ENCODE measurements around the gene UFC1. TPM values are rescaled to one million over a fixed set of nuclear protein-coding genes. Genes with fewer than 3 reads are reported as not detected.
A peak's percentile ranks its signal among the peaks of the same experiment; 100 is the strongest.
"Not testable (repeated sequence)": the region's sequence is repeated elsewhere in the genome, so short reads cannot be mapped to it uniquely, and the experiment has no call there.

Gene UFC1
- total RNA-seq: 10 to 100 TPM; 64.2 to 70.3 TPM
- polyA plus RNA-seq: 100 to 1,000 TPM; 143 to 184 TPM
- long read RNA-seq, donor 1, transcript UFC1-201 (6 exons, 1,114 nt): major isoform, 35 of 37 reads
- long read RNA-seq, donor 1, partial matches to known transcripts: 1 of 37 reads
- long read RNA-seq, donor 1, other reads (novel, unspliced or antisense): 1 of 37 reads
- long read RNA-seq, donor 2, transcript UFC1-201 (6 exons, 1,114 nt): major isoform, 19 of 23 reads
- long read RNA-seq, donor 2, partial matches to known transcripts: 1 of 23 reads
- long read RNA-seq, donor 2, other reads (novel, unspliced or antisense): 2 of 23 reads

- WGBS, 2 donors: 0 to 1% methylated on average over 33 of the region's 33 CpGs
- intact Hi-C loops (cut with DNase I): loop anchor here in 1 of 2 donors (2.0 kb wide), 1 partner anchor 21 kb away; the partner anchor contains the start of gene DEDD
- peak; percentile 89 to 90 for DNase-seq
These were observed at the start of gene UFC1 for GRCh38 chr1:161153682-161154337. TSS of gene UFC1 (plus strand) at chr1:161153978. CDS start at chr1:161153998, 20 bp downstream.

GRCh38 chr1:161106431-161106830 lies 47.3 kb upstream of the UFC1 start:
- intact Hi-C loops (cut with DNase I): no loop called here
- no peaks in the 10 kb centered on the region for H3K9me3 ChIP-seq (ENCODE audit: control insufficient read depth, low read length)
- ATAC-seq (ENCODE audit: low FRiP score) (no peak), DNase-seq (no peak)
- no peak overlapping the region for H3K4me3 ChIP-seq (ENCODE audit: low read length in 2 of 2)
- no peak overlapping the region for H3K27ac ChIP-seq (ENCODE audit: low read depth in 1 of 2, low read length in 2 of 2)
- H3K36me3 ChIP-seq (ENCODE audit: control insufficient read depth in 1 of 2, insufficient read depth in 2 of 2, low read length in 1 of 2): peaks cover 0 to 6% of the 10 kb centered on the region in 2 donors
- WGBS, 2 donors: 96 to 100% methylated on average over 1 of the region's 1 CpG
- H3K4me1 ChIP-seq (ENCODE audit: control insufficient read depth in 1 of 2, insufficient read depth in 2 of 2, low read length in 2 of 2): no peaks in the 10 kb centered on the region
- no peaks in the 10 kb centered on the region for H3K27me3 ChIP-seq (ENCODE audit: control insufficient read depth in 1 of 2, insufficient read depth in 2 of 2, low read length in 1 of 2)

More at GRCh38 chr1:161153682-161154337, at the start of gene UFC1:
- Histone ChIP-seq H3K27me3 (ENCODE audit: control insufficient read depth in 1 of 2, insufficient read depth in 2 of 2, low read length in 1 of 2) (no peaks in the 10 kb centered on the region), H3K4me1 (ENCODE audit: control insufficient read depth in 1 of 2, insufficient read depth in 2 of 2, low read length in 2 of 2) (peaks cover 0 to 1% of the 10 kb centered on the region in 2 donors), H3K36me3 (ENCODE audit: control insufficient read depth in 1 of 2, insufficient read depth in 2 of 2, low read length in 1 of 2) (no peaks in the 10 kb centered on the region), H3K9me3 (ENCODE audit: control insufficient read depth, low read length) (no peaks in the 10 kb centered on the region), H3K27ac (ENCODE audit: low read depth in 1 of 2, low read length in 2 of 2) (peak within 1 kb of the TSS; percentile 57 to 86), H3K4me3 (ENCODE audit: low read length in 2 of 2) (peak within 1 kb of the TSS; percentile 70 to 76)
- peak; percentile 95 for ATAC-seq (ENCODE audit: low FRiP score)

- intact Hi-C loops (cut with DNase I): no loop called here
- no peak for ATAC-seq (ENCODE audit: low FRiP score)
- no peak for DNase-seq
- Histone ChIP-seq H3K27ac (ENCODE audit: low read depth in 1 of 2, low read length in 2 of 2) (no peak overlapping the region), H3K4me1 (ENCODE audit: control insufficient read depth in 1 of 2, insufficient read depth in 2 of 2, low read length in 2 of 2) (no peaks in the 10 kb centered on the region), H3K4me3 (ENCODE audit: low read length in 2 of 2) (no peak overlapping the region), H3K27me3 (ENCODE audit: control insufficient read depth in 1 of 2, insufficient read depth in 2 of 2, low read length in 1 of 2) (no peaks in the 10 kb centered on the region), H3K9me3 (ENCODE audit: control insufficient read depth, low read length) (no peaks in the 10 kb centered on the region), H3K36me3 (ENCODE audit: control insufficient read depth in 1 of 2, insufficient read depth in 2 of 2, low read length in 1 of 2) (no peaks in the 10 kb centered on the region)
- 94 to 95% methylated on average over 3 of the region's 3 CpGs for WGBS, 2 donors
These were observed 42.7 kb upstream of the UFC1 start for GRCh38 chr1:161111117-161111516.

GRCh38 chr1:161111527-161111926 lies 42.3 kb upstream of the UFC1 start:
- Histone ChIP-seq H3K27ac (ENCODE audit: low read depth in 1 of 2, low read length in 2 of 2) (no peak overlapping the region), H3K36me3 (ENCODE audit: control insufficient read depth in 1 of 2, insufficient read depth in 2 of 2, low read length in 1 of 2) (no peaks in the 10 kb centered on the region), H3K27me3 (ENCODE audit: control insufficient read depth in 1 of 2, insufficient read depth in 2 of 2, low read length in 1 of 2) (no peaks in the 10 kb centered on the region), H3K4me3 (ENCODE audit: low read length in 2 of 2) (no peak overlapping the region), H3K4me1 (ENCODE audit: control insufficient read depth in 1 of 2, insufficient read depth in 2 of 2, low read length in 2 of 2) (peaks cover 0 to under 1% of the 10 kb centered on the region in 2 donors), H3K9me3 (ENCODE audit: control insufficient read depth, low read length) (no peaks in the 10 kb centered on the region)
- 87 to 98% methylated on average over 2 of the region's 2 CpGs for WGBS, 2 donors
- ATAC-seq (ENCODE audit: low FRiP score) (no peak), DNase-seq (no peak)
- intact Hi-C loops (cut with DNase I): no loop called here

- no peak overlapping the region for H3K4me3 ChIP-seq (ENCODE audit: low read length in 2 of 2)
- DNase-seq (no peak), ATAC-seq (ENCODE audit: low FRiP score) (no peak)
- H3K27ac ChIP-seq (ENCODE audit: low read depth in 1 of 2, low read length in 2 of 2): no peak overlapping the region
- WGBS, 2 donors: 90 to 94% methylated on average over 1 of the region's 1 CpG
- H3K4me1 ChIP-seq (ENCODE audit: control insufficient read depth in 1 of 2, insufficient read depth in 2 of 2, low read length in 2 of 2): peaks cover 0 to 3% of the 10 kb centered on the region in 2 donors
- H3K36me3 ChIP-seq (ENCODE audit: control insufficient read depth in 1 of 2, insufficient read depth in 2 of 2, low read length in 1 of 2): no peaks in the 10 kb centered on the region
- H3K27me3 ChIP-seq (ENCODE audit: control insufficient read depth in 1 of 2, insufficient read depth in 2 of 2, low read length in 1 of 2): no peaks in the 10 kb centered on the region
- H3K9me3 ChIP-seq (ENCODE audit: control insufficient read depth, low read length): no peaks in the 10 kb centered on the region
- intact Hi-C loops (cut with DNase I): no loop called here
These were observed 39.9 kb upstream of the UFC1 start for GRCh38 chr1:161113915-161114314.

- 84 to 87% methylated on average over 2 of the region's 2 CpGs for WGBS, 2 donors
- Histone ChIP-seq H3K4me1 (ENCODE audit: control insufficient read depth in 1 of 2, insufficient read depth in 2 of 2, low read length in 2 of 2) (peaks cover 0 to 3% of the 10 kb centered on the region in 2 donors), H3K36me3 (ENCODE audit: control insufficient read depth in 1 of 2, insufficient read depth in 2 of 2, low read length in 1 of 2) (no peaks in the 10 kb centered on the region), H3K27me3 (ENCODE audit: control insufficient read depth in 1 of 2, insufficient read depth in 2 of 2, low read length in 1 of 2) (no peaks in the 10 kb centered on the region), H3K9me3 (ENCODE audit: control insufficient read depth, low read length) (no peaks in the 10 kb centered on the region), H3K27ac (ENCODE audit: low read depth in 1 of 2, low read length in 2 of 2) (no peak overlapping the region), H3K4me3 (ENCODE audit: low read length in 2 of 2) (no peak overlapping the region)
- intact Hi-C loops (cut with DNase I): no loop called here
- ATAC-seq (ENCODE audit: low FRiP score) (no peak), DNase-seq (no peak)
These were observed 39.2 kb upstream of the UFC1 start for GRCh38 chr1:161114556-161114955.

GRCh38 chr1:161115132-161115711 lies 38.6 kb upstream of the UFC1 start:
- ATAC-seq (ENCODE audit: low FRiP score): no peak
- Histone ChIP-seq H3K36me3 (ENCODE audit: control insufficient read depth in 1 of 2, insufficient read depth in 2 of 2, low read length in 1 of 2) (no peaks in the 10 kb centered on the region), H3K4me1 (ENCODE audit: control insufficient read depth in 1 of 2, insufficient read depth in 2 of 2, low read length in 2 of 2) (peaks cover 0 to 3% of the 10 kb centered on the region in 2 donors), H3K27me3 (ENCODE audit: control insufficient read depth in 1 of 2, insufficient read depth in 2 of 2, low read length in 1 of 2) (no peaks in the 10 kb centered on the region), H3K4me3 (ENCODE audit: low read length in 2 of 2) (no peak overlapping the region), H3K27ac (ENCODE audit: low read depth in 1 of 2, low read length in 2 of 2) (no peak overlapping the region), H3K9me3 (ENCODE audit: control insufficient read depth, low read length) (no peaks in the 10 kb centered on the region)
- intact Hi-C loops (cut with DNase I): loop anchor here in 1 of 2 donors (5.0 kb wide), 1 partner anchor 68 kb away; the partner anchor contains the start of gene USF1
- WGBS, 2 donors: 94 to 95% methylated on average over 12 of the region's 12 CpGs
- no peak for DNase-seq

GRCh38 chr1:161115961-161116360 lies 37.8 kb upstream of the UFC1 start:
- DNase-seq; H3K27me3 ChIP-seq (ENCODE audit: control insufficient read depth in 1 of 2, insufficient read depth in 2 of 2, low read length in 1 of 2); H3K9me3 ChIP-seq (ENCODE audit: control insufficient read depth, low read length); ATAC-seq (ENCODE audit: low FRiP score); H3K27ac ChIP-seq (ENCODE audit: low read depth in 1 of 2, low read length in 2 of 2); H3K4me3 ChIP-seq (ENCODE audit: low read length in 2 of 2); H3K36me3 ChIP-seq (ENCODE audit: control insufficient read depth in 1 of 2, insufficient read depth in 2 of 2, low read length in 1 of 2); H3K4me1 ChIP-seq (ENCODE audit: control insufficient read depth in 1 of 2, insufficient read depth in 2 of 2, low read length in 2 of 2): not testable (repeated sequence)
- intact Hi-C loops (cut with DNase I): loop anchor here in 1 of 2 donors (5.0 kb wide), 1 partner anchor 69 kb away; the partner anchor contains the start of gene USF1
- WGBS, 2 donors: 88 to 89% methylated on average over 6 of the region's 6 CpGs
